ENCODE measurements around the gene TDRD10.

Gene TDRD10

GRCh38 chr1:154583773-154584172, 81.8 kb downstream of the TDRD10 start:
- H3K4me1 Mint-ChIP-seq: no peaks in the 10 kb centered on the region
- H3K27me3 Mint-ChIP-seq (ENCODE audit: low read depth, poor library complexity): no peaks in the 10 kb centered on the region
- no peak overlapping the region for H3K27ac Mint-ChIP-seq
- H3K36me3 Mint-ChIP-seq (ENCODE audit: low read depth): peaks cover 76% of the 10 kb centered on the region
- H3K9me3 Mint-ChIP-seq: no peaks in the 10 kb centered on the region
- H3K4me3 Mint-ChIP-seq: no peak overlapping the region
- TF ChIP-seq CTCF (IDR thresholded peaks at IDR 0.05): no peak
- DNase-seq: no peak

GRCh38 chr1:154584267-154584994, 82.4 kb downstream of the TDRD10 start:
- TF ChIP-seq CTCF (IDR thresholded peaks at IDR 0.05): no peak
- no peaks in the 10 kb centered on the region for H3K4me1 Mint-ChIP-seq
- H3K36me3 Mint-ChIP-seq (ENCODE audit: low read depth): peaks cover 82% of the 10 kb centered on the region
- no peaks in the 10 kb centered on the region for H3K27me3 Mint-ChIP-seq (ENCODE audit: low read depth, poor library complexity)
- no peak overlapping the region for H3K27ac Mint-ChIP-seq
- H3K4me3 Mint-ChIP-seq: no peak overlapping the region
- H3K9me3 Mint-ChIP-seq: no peaks in the 10 kb centered on the region
- no peak for DNase-seq

GRCh38 chr1:154586231-154586630, 84.2 kb downstream of the TDRD10 start:
- no peaks in the 10 kb centered on the region for H3K27me3 Mint-ChIP-seq (ENCODE audit: low read depth, poor library complexity)
- H3K4me1 Mint-ChIP-seq: no peaks in the 10 kb centered on the region
- no peak for DNase-seq
- no peak overlapping the region for H3K4me3 Mint-ChIP-seq
- peaks cover 83% of the 10 kb centered on the region for H3K36me3 Mint-ChIP-seq (ENCODE audit: low read depth)
- no peaks in the 10 kb centered on the region for H3K9me3 Mint-ChIP-seq
- H3K27ac Mint-ChIP-seq: no peak overlapping the region
- TF ChIP-seq CTCF (IDR thresholded peaks at IDR 0.05): no peak

- no peak for DNase-seq
- Mint-ChIP-seq H3K4me3 (no peak overlapping the region), H3K36me3 (ENCODE audit: low read depth) (peaks cover 84% of the 10 kb centered on the region), H3K9me3 (no peaks in the 10 kb centered on the region), H3K27ac (no peak overlapping the region), H3K4me1 (no peaks in the 10 kb centered on the region), H3K27me3 (ENCODE audit: low read depth, poor library complexity) (no peaks in the 10 kb centered on the region)
- TF ChIP-seq CTCF (IDR thresholded peaks at IDR 0.05): no peak
Observed at GRCh38 chr1:154586641-154587040, 84.6 kb downstream of the TDRD10 start.

GRCh38 chr1:154589780-154590179, 87.8 kb downstream of the TDRD10 start:
- Mint-ChIP-seq H3K9me3 (no peaks in the 10 kb centered on the region), H3K27me3 (ENCODE audit: low read depth, poor library complexity) (peaks cover 2% of the 10 kb centered on the region), H3K27ac (peak overlapping the region; percentile 73), H3K36me3 (ENCODE audit: low read depth) (peaks cover 79% of the 10 kb centered on the region), H3K4me3 (no peak overlapping the region), H3K4me1 (no peaks in the 10 kb centered on the region)
- no peak for TF ChIP-seq CTCF (IDR thresholded peaks at IDR 0.05)
- no peak for DNase-seq

GRCh38 chr1:154590756-154591155, 88.7 kb downstream of the TDRD10 start:
- H3K36me3 Mint-ChIP-seq (ENCODE audit: low read depth): peaks cover 73% of the 10 kb centered on the region
- H3K4me1 Mint-ChIP-seq: no peaks in the 10 kb centered on the region
- no peak for TF ChIP-seq CTCF (IDR thresholded peaks at IDR 0.05)
- H3K9me3 Mint-ChIP-seq: no peaks in the 10 kb centered on the region
- no peak overlapping the region for H3K27ac Mint-ChIP-seq
- H3K4me3 Mint-ChIP-seq: no peak overlapping the region
- DNase-seq: no peak
- peaks cover 2% of the 10 kb centered on the region for H3K27me3 Mint-ChIP-seq (ENCODE audit: low read depth, poor library complexity)

All from nephron progenitor cell (in vitro differentiated cells).